PC-3 (cell line): Measurements from ENCODE around the gene MAP3K21. TPM values are rescaled to one million over a fixed set of nuclear protein-coding genes. Genes with fewer than 3 reads are reported as not detected.

Source experiments
- ATAC-seq: fragments of 200-7000 bp; cut with Tn5 transposase; 2 replicates; pipeline ENCODE4 v1.9.1; 2020; ENCODE audit warnings: mild to moderate bottlenecking, moderate library complexity
- BruUV-seq: library from RNA; stranded (reverse); fragments of 400-500 nt; replicated peaks from 2 replicates; lab custom pipeline; 2021; lab: Mats Ljungman, UMichigan
- CTCF ChIA-PET: fragments of 300-600 bp; sonication (Branson Sonifier 250); formaldehyde crosslinking; loops from one replicate; lab custom pipeline; 2022; ENCODE audit warnings: antibody characterized with exemption; lab: Charles Lee
- POLR2A ChIA-PET: fragments of 300-600 bp; sonication (Branson Sonifier 250); formaldehyde crosslinking; loops from one replicate; lab custom pipeline; 2022; ENCODE audit warnings: antibody characterized with exemption; ENCODE audit not compliant: unreplicated experiment; lab: Charles Lee
- DNase-seq: peaks from one replicate; pipeline ENCODE4 v3.0.0-alpha.2; 2015
- H2AFZ ChIP-seq: fragments of 300-600 bp; sonication (generic); 2 replicates; pipeline ENCODE4 v1.6.0; 2016; ENCODE audit warnings: antibody characterized with exemption, low read length
- H3F3A ChIP-seq: fragments of 300-600 bp; sonication (generic); one replicate; pipeline ENCODE4 v1.6.0; 2017; ENCODE audit warnings: antibody characterized with exemption, low read length, control low read depth, mild to moderate bottlenecking; ENCODE audit not compliant: unreplicated experiment
- H3K27ac ChIP-seq: fragments of 300-600 bp; sonication (generic); 2 replicates; pipeline ENCODE4 v1.5.1; 2016; ENCODE audit warnings: mild to moderate bottlenecking, low read length
- H3K27me3 ChIP-seq: fragments of 300-600 bp; sonication (generic); 2 replicates; pipeline ENCODE4 v1.6.1; 2016; ENCODE audit warnings: low read length, mixed read lengths
- H3K36me3 ChIP-seq: fragments of 300-600 bp; sonication (generic); 2 replicates; pipeline ENCODE4 v1.6.1; 2016; ENCODE audit warnings: low read depth, mixed run types, low read length, mixed read lengths
- H3K4me1 ChIP-seq: fragments of 300-600 bp; sonication (generic); 2 replicates; pipeline ENCODE4 v1.5.1; 2016; ENCODE audit warnings: low read length; ENCODE audit not compliant: insufficient read depth
- H3K4me2 ChIP-seq: fragments of 300-600 bp; sonication (generic); 2 replicates; pipeline ENCODE4 v1.6.0; 2016; ENCODE audit warnings: low read length
- H3K4me3 ChIP-seq: fragments of 300-600 bp; sonication (generic); 2 replicates; pipeline ENCODE4 v1.5.1; 2016; ENCODE audit warnings: mild to moderate bottlenecking, low read length, mixed read lengths
- H3K79me2 ChIP-seq: fragments of 300-600 bp; sonication (generic); 2 replicates; pipeline ENCODE4 v1.6.1; 2017; ENCODE audit warnings: low read length, mixed read lengths
- H3K9ac ChIP-seq: fragments of 300-600 bp; sonication (generic); 2 replicates; pipeline ENCODE4 v1.6.0; 2016; ENCODE audit warnings: mild to moderate bottlenecking, low read length
- H3K9me2 ChIP-seq: fragments of 300-600 bp; sonication (generic); replicated peaks from 2 replicates; pipeline ENCODE4 v1.6.1; 2016; ENCODE audit warnings: mixed run types, low read length, mixed read lengths
- H3K9me3 ChIP-seq: fragments of 300-600 bp; sonication (generic); 2 replicates; pipeline ENCODE4 v1.6.1; 2016; ENCODE audit warnings: low read length, mixed read lengths
- H4K20me1 ChIP-seq: fragments of 300-600 bp; sonication (generic); 2 replicates; pipeline ENCODE4 v1.6.1; 2016; ENCODE audit warnings: low read length, mixed read lengths
- EZH2 ChIP-seq: fragments of 300-600 bp; sonication (generic); IDR thresholded peaks from one replicate; pipeline ENCODE4 v1.6.1; 2017; ENCODE audit warnings: antibody characterized with exemption, mild to moderate bottlenecking, low read length; ENCODE audit not compliant: unreplicated experiment
- EZH2phosphoT487 ChIP-seq: fragments of 300-600 bp; sonication (generic); IDR thresholded peaks from 2 replicates; pipeline ENCODE4 v1.6.1; 2018; ENCODE audit warnings: mild to moderate bottlenecking, antibody characterized with exemption, low read length, borderline replicate concordance
- intact Hi-C: fragments of 100-400 bp; cut with micrococcal nuclease; formaldehyde crosslinking; loops from 2 replicates; pipeline ENCODE4 v1.9.0; 2023
- total RNA-seq: library from RNA; depleted of rRNA; stranded (reverse); fragments of >200 nt; gene quantifications from 2 replicates; pipeline ENCODE4 v1.2.3, GENCODE V29; 2014
- TF ChIP-seq, protein P1 (sequence below): fragments of 300-600 bp; sonication (generic); conservative IDR thresholded peaks from 2 replicates; pipeline ENCODE4 v1.5.1; 2017; ENCODE audit warnings: antibody characterized with exemption, low read depth, mild to moderate bottlenecking, low read length

The MAP3K21 gene
- total RNA-seq, 1 experiment from 2014 or later, result 13.7 TPM

DNA sequence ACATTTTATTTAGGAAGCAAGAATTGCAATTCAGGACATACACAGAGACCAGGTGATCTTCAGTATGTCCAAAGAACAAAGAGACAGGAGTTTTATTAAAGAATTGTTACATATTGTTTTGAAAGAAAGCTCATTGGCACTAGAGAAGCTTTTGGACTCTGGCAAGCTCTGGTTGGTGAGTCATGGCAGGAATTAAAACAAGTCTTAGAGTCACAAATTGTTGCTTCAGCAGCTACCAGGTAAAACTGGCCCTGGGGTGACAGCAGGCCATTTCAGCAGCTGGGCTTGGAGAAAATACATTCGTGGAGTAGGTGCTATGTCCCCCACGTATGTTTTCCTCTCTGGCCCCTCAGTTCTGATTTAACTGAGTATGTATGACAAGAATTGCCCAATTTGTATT is 58.8 kb downstream of the MAP3K21 start:
- intact Hi-C loops, result no loop called here
- DNase-seq (peak; percentile 62), ATAC-seq (peak; percentile 75)
- H3K27ac ChIP-seq, result no peak overlapping the region
- ChIA-PET POLR2A (interaction anchor here (0.6 kb wide), 2 partner anchors 227 to 899 kb away, joined by 3 to 4 read pairs; partner anchors contain the start of gene KCNK1), CTCF (interaction anchor here (0.6 kb wide), 1 partner anchor 1757 kb away, joined by 3 read pairs; no protein-coding TSS in a partner anchor)
- H3K9me2 ChIP-seq, result no peaks in the 10 kb centered on the region
- no peak overlapping the region for H2AFZ ChIP-seq
- no peak overlapping the region for H3K4me2 ChIP-seq
- peaks cover 17% of the 10 kb centered on the region; the same call in 1 of the 2 replicates for H3K36me3 ChIP-seq
- no peaks in the 10 kb centered on the region for H4K20me1 ChIP-seq
- H3K9me3 ChIP-seq, result no peaks in the 10 kb centered on the region
- TF ChIP-seq EZH2phosphoT487 (no peak), EZH2 (no peak)
- TF ChIP-seq, protein P1, sequence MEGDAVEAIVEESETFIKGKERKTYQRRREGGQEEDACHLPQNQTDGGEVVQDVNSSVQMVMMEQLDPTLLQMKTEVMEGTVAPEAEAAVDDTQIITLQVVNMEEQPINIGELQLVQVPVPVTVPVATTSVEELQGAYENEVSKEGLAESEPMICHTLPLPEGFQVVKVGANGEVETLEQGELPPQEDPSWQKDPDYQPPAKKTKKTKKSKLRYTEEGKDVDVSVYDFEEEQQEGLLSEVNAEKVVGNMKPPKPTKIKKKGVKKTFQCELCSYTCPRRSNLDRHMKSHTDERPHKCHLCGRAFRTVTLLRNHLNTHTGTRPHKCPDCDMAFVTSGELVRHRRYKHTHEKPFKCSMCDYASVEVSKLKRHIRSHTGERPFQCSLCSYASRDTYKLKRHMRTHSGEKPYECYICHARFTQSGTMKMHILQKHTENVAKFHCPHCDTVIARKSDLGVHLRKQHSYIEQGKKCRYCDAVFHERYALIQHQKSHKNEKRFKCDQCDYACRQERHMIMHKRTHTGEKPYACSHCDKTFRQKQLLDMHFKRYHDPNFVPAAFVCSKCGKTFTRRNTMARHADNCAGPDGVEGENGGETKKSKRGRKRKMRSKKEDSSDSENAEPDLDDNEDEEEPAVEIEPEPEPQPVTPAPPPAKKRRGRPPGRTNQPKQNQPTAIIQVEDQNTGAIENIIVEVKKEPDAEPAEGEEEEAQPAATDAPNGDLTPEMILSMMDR, result no peak
- H3K27me3 ChIP-seq, result no peaks in the 10 kb centered on the region
- no TSS peak for BruUV-seq
- H3K4me3 ChIP-seq, result no peak overlapping the region
- H3K4me1 ChIP-seq, result peaks cover 15% of the 10 kb centered on the region
- H3F3A ChIP-seq, result no peaks in the 10 kb centered on the region
- no peaks in the 10 kb centered on the region for H3K79me2 ChIP-seq
- H3K9ac ChIP-seq, result no peak overlapping the region

DNA sequence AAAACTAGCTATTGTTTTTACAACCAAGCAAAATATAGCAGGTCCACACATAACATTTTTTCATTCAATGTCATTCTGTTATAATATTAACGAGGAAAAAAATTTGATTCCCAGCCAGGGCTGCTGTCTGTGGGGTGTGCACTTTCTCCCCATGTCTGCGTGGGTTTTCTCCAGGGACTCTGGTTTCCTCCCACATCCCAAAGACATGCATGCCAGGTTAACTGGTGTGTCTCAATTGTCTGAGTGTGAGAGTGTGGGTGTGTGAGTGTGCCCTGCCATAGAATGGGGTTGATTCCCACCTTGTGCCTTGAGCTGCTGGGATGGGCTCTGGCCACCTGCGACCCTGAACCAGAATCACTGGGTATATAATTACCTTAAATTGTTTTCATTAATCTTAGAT is 60.1 kb downstream of the MAP3K21 start:
- Histone ChIP-seq H3K9me2 (no peaks in the 10 kb centered on the region), H2AFZ (no peak overlapping the region), H3K9ac (no peak overlapping the region), H3K27me3 (no peaks in the 10 kb centered on the region), H3K4me1 (0 out of 2 replicates have a peak, but pooled peaks cover 9% of the 10 kb centered on the region), H3K27ac (no peak overlapping the region), H3K36me3 (peaks cover 13% of the 10 kb centered on the region; the same call in 1 of the 2 replicates), H3K9me3 (no peaks in the 10 kb centered on the region), H3K4me2 (no peak overlapping the region), H3F3A (no peaks in the 10 kb centered on the region), H3K4me3 (no peak overlapping the region), H3K79me2 (no peaks in the 10 kb centered on the region), H4K20me1 (no peaks in the 10 kb centered on the region)
- intact Hi-C loops, result no loop called here
- ATAC-seq (no peak), DNase-seq (no peak)
- POLR2A ChIA-PET, result no interaction called here
- BruUV-seq, result no TSS peak
- TF ChIP-seq, protein P1, result no peak
- no peak for TF ChIP-seq EZH2
- no peak for TF ChIP-seq EZH2phosphoT487
- CTCF ChIA-PET, result no interaction called here

DNA sequence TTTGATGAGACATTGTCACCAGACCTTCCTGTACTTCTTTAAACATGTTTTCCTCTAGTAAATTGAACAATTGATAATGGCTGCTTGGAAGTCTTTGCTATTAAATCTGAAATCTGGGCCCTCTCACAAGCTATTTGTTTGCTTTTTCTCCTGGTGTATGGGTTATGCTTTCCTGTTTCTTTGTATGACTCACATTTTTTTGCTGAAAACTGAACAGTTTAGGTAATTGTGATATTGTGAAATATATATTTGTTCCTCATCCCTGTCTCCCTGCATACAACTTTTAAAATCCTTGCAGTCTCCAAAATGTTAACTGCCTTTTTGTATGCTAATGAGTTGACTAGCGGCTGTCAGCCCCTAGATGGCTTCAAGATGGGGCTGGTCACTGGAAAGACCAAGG is 61.6 kb downstream of the MAP3K21 start:
- BruUV-seq, result no TSS peak
- Histone ChIP-seq H3K9me2 (no peaks in the 10 kb centered on the region), H4K20me1 (no peaks in the 10 kb centered on the region), H3K9me3 (no peaks in the 10 kb centered on the region), H3K9ac (no peak overlapping the region), H3K27me3 (no peaks in the 10 kb centered on the region), H3K4me1 (0 out of 2 replicates have a peak, but pooled peaks cover 9% of the 10 kb centered on the region), H2AFZ (no peak overlapping the region), H3F3A (no peaks in the 10 kb centered on the region), H3K27ac (no peak overlapping the region), H3K4me3 (no peak overlapping the region), H3K79me2 (no peaks in the 10 kb centered on the region), H3K36me3 (0 out of 2 replicates have a peak, but pooled peaks cover 4% of the 10 kb centered on the region), H3K4me2 (no peak overlapping the region)
- DNase-seq (peak; percentile 23), ATAC-seq (peak; percentile 63)
- intact Hi-C loops, result no loop called here
- ChIA-PET POLR2A (no interaction called here), CTCF (no interaction called here)
- TF ChIP-seq, protein P1, result no peak
